Stimulated activated CD4-positive, alpha-beta T cell treated with anti-CD3 and anti-CD28 coated beads, Interleukin-2, amount 100 ng/mL, for 4 hours (primary cell): ENCODE results near the gene CFAP65.

Experiments
- DNase-seq: peaks from one replicate; pipeline ENCODE4 v3.0.0-alpha.2; 2020; ENCODE audit warnings: low read depth

CFAP65 gene, protein sequence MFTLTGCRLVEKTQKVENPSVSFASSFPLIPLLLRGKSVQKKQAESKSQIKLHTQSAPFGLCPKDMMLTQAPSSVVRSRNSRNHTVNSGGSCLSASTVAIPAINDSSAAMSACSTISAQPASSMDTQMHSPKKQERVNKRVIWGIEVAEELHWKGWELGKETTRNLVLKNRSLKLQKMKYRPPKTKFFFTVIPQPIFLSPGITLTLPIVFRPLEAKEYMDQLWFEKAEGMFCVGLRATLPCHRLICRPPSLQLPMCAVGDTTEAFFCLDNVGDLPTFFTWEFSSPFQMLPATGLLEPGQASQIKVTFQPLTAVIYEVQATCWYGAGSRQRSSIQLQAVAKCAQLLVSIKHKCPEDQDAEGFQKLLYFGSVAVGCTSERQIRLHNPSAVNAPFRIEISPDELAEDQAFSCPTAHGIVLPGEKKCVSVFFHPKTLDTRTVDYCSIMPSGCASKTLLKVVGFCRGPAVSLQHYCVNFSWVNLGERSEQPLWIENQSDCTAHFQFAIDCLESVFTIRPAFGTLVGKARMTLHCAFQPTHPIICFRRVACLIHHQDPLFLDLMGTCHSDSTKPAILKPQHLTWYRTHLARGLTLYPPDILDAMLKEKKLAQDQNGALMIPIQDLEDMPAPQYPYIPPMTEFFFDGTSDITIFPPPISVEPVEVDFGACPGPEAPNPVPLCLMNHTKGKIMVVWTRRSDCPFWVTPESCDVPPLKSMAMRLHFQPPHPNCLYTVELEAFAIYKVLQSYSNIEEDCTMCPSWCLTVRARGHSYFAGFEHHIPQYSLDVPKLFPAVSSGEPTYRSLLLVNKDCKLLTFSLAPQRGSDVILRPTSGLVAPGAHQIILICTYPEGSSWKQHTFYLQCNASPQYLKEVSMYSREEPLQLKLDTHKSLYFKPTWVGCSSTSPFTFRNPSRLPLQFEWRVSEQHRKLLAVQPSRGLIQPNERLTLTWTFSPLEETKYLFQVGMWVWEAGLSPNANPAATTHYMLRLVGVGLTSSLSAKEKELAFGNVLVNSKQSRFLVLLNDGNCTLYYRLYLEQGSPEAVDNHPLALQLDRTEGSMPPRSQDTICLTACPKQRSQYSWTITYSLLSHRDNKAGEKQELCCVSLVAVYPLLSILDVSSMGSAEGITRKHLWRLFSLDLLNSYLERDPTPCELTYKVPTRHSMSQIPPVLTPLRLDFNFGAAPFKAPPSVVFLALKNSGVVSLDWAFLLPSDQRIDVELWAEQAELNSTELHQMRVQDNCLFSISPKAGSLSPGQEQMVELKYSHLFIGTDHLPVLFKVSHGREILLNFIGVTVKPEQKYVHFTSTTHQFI (N-terminal part only)

DNA sequence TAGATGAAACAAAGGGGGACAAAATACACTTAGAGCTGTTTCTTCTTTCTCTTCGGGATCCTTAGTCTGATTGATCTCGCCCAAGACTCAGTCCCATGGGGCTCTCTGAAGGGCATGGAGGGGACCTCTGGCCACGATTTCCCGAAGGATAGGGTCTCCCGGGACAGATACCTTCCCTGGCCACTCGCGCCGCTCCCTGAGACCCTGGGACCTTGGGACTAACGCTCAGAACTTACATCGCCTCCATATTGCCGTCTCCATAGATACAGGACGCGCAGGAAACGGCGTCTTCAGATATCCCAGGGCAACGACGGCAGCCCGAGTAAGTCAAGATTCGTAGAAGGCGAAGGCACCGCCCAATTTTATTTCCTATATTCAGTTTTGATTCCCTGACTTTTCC is at the start of gene CFAP65:
TSS of gene CFAP65 (minus strand) at position 265 of the 400 bp plus-strand sequence. CDS start 2,468 bp downstream, outside the sequence.
- no peak for DNase-seq

DNA sequence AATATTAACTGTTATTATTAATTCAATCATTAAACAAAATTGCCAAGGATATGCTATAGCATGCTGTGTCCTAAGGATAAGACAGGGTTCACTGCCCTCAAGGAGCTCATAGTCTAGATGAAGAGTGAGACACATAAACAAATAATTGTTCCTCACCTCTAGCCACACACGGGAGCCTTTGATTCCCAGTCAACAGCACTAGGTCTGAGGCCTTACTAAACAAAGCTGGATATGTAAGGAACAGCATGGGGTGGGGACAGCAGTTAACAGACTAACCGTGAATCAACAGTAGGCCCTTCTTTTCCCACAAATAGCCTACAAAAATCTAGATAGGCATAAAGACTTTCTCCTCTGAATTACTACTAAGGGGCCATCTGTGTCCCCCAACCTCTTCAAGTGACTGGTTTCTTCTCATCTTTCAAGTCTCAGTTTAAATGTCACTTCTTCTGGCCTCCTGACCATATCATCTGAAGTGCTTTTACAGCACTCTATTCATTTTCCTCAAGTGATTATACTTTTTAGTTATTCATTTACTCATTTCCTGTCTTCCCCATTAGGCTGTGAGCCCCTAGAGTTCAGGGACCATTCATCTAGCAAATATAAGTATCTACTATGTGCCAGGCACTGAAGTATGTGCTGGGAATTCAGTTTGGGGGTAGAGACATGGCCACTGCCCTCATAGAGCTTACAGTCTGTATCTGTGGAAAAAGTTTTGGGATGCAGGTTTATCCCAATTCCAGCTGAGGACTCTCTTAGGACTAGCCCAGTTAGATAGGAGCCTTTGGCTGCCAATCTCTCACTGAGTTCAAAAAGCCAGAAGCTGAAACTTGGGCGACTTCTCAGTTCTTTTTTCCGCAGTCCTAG is 49.4 kb upstream of the CFAP65 start:
- no peak for DNase-seq

DNA sequence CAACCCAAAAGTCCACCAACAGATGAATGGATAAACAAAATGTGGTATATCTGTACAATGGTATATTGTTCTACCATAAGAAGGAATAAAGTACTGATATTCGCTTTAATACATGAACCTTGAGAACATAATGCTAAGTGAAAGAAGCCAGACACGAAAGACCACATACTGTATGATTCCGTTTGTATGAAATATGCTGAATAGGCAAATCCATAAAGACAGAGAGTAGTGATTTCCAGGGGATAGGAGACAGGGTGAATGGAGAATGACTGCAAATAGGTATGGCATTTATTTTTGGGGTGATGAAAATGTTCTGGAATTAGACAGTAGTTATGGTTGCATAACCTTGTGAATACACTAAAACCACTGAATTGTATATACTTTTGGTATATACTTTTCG is 48.0 kb upstream of the CFAP65 start:
- no peak for DNase-seq

DNA sequence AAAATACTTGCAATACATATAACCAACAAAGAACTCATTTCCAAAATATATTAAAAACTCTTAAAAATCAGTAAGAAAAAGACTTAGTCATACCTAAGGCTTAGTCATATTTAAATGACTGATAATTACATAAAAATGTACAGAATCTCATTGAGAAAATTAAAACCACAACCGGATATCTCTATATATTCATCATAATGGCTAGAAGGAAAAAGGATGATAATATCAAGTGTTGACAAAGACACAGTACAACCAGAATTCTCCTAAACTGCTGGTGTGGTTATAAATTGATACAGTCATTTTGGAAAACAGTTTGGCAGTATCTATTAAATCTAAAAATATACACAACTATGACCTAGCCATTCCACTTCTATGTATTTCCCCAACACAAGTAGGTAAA is 46.5 kb upstream of the CFAP65 start:
- no peak for DNase-seq

DNA sequence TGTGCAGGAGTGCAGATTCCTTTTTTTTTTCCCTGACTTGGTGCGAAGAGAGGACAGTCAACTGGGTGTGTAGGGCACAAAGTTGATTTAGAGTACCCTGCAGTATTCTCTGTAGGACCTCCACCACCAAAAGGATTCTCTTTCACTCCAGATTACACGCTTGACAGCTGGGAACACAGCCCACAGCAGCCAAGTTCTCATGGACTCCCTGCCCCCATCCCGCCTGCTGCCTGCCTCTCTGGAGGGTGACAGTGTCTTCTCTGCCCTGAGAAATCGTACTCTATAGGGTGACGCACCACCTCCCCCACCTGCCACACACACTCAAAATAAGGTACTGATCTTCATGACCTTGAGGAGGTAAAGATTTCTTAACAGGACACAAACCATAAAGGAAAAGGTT is 46.0 kb upstream of the CFAP65 start:
- no peak for DNase-seq

DNA sequence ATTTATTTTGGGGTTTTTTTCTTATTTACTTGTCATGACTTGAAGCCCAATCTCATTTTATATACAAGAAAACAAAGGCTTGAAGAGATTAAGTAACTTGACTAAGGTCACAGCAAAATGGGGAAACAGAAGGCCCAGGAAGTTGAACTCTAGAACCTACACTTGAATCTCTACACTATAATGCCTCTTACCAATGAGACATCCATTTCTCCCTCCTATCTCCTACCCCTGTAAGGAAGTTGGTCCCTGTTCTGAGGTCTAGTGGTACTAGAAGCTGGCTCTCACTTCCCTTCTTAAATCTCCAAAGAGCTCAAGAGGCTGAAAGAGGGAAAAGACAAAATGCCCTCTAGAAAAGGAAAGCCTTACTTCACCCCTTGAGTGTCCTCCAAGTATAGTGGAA is 44.9 kb upstream of the CFAP65 start:
- no peak for DNase-seq

DNA sequence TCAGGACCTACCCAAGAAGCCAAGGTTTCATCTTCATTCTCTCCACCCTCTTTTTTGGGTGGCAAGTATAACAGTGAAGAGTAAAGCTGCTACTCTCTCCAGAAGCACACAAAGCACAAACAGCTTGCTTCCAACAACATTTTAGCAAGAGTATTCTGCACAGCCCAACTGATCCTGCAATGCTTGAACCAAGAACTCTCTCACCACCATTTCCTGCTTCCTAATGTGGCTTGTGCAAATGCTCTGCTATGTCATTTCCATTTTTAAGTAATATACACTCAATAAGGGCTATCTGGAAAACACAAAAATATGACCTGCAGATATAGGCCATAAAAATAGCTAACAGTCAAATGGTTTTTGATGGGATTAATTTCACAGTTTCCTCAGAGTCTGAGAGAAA is 43.5 kb upstream of the CFAP65 start:
- no peak for DNase-seq

DNA sequence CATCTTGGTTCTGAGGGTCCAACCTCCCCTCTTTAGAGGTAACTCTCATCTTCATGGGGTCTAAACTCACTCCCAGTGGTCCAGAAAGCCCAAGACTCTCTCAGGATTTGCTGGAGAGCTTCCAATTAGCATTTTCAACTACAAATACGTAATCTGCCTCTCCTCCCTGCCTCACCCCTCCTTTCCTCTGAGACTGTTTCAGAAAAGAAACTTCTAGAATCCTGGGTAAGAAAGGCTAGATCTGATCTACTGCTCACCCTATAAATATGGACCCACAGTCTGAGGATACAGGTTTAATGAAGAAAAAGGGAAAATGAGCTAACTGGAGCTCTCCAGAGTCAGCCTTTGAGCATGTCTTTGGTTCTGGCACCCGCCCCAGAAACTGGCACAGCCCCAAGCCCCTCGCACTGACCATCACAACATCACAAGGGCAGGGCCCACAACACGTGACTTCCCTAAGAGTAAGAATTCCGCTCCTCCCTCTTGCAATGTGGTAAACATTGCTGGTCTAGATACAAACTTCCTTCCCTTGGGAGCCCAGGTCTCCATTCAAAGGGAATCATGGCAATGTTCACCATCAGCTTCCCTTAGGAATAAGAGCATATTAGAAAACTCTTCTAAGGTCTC is 41.1 kb upstream of the CFAP65 start:
- DNase-seq, result no peak

DNA sequence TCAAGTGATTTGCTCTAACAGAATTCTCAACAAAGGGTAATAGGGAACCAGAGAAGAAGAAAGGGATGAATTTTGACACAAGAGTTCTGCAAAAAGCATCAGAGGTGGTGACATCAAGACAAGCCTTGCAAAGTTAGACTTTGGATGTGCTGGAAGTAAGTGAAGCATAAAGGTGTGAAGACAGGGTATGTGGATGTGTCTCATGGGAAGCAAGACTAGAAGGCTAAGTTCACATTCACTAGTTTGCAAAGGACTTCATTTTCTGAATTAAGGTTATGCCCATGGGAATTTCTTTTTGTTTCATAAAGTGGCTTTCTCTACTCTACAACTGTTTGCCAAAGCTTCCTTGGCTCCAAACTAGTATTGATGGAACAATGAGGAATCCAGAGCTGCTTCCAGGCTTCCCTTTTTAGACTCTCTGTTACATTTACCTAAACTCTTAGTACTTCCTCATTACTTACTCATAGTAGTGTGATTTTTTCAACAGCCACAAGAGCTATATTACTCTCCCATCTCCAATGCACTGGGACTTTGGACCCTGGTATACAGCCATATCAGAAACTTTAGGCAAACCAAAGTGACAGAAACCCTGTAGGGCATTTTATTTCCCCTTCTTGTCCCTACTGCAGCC is 40.5 kb upstream of the CFAP65 start:
- DNase-seq, result no peak

DNA sequence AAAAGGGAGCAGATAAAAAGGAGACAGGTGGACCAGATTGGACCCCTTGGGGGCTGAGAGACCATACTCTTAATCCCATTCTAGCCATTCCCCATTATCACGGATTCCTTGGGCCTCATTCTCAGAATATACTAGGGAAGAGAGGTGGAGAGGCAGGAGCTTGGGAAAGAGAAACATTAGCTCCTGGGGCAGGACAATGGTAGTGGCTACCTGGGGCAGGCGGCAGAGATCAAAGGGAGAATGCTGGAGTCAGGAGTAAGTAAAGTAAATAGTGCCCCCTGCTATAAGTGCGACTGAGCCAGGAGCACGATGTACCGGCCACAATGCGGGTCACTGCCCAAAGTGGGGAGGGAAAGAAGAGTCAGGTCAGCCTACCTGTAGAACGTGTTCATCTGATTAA is 39.8 kb upstream of the CFAP65 start:
- DNase-seq, result no peak

DNA sequence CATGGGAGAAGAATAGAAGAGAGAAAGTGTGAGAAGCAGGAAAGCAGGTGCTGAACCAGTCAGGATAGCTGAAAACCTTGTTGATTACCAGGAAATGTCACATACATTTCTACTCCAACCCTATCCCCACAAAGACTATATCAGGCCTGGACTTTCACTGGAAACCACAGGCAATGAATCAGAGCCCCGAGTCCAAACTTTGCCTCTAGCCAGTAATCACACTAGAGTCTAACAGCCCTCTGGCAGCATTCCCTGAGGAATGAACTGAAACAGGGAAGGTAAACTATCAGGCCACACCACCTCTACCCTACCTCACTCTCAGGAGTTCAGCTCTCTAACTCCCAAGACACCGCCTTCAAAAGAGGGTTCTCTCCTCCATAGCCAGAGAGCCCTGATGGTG is 38.1 kb upstream of the CFAP65 start:
- no peak for DNase-seq

DNA sequence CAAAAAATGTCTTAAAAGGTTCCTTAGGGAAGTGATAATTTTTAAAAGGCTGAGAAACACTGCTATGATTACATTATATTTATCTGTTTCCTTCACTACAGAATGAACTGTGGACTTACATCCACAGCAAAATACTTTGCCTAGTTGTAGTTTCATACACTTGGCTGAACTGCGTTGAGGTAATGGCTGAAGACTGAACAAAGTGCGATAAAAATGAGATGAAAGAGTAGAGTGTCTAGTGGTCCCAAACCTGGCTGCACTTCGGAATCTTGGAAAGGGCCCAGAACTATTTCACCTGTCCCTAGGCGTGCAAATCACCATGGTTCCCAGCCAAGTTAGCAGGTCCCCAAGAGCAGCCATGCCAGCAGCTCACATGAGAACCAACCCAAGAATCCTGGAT is 37.6 kb upstream of the CFAP65 start:
- DNase-seq, result no peak

DNA sequence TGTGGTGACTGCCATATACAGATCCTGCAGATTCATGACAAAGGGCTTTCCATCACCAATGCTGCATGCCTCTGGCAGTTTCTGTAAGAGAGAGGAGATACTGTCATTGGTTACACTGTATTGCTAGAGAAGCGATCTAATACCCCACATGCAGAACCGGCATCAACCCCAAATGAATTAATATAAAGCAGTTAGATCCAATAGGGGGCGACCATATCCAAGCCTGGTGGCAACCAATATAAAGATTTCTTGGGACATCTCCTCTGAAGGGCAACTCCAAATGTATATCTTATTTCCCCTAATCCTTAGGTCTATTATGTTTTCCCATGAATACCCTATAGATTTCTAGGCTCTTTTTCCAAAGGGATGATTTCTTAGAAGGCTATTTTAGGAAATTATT is 36.8 kb upstream of the CFAP65 start:
- DNase-seq, result no peak

DNA sequence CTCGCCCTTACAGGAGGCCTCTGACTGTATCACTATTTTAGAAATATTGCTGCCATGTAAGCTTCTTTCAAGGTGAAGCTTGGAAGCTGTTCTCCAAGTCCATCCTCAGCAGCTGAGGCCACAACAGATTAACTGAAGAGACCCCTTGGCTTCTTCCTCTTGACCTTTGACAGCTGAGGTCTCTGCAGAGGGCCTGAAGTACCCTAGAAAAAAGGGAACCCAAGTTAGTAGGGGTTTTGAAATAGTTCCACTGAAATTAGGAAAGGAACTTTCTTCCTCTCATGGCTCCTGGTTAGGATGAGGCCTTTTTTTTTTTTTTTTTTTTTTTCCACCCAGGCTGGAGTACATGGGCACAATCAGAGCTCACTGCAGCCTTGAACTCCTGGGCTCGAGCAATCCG is 34.9 kb upstream of the CFAP65 start:
- DNase-seq, result no peak

DNA sequence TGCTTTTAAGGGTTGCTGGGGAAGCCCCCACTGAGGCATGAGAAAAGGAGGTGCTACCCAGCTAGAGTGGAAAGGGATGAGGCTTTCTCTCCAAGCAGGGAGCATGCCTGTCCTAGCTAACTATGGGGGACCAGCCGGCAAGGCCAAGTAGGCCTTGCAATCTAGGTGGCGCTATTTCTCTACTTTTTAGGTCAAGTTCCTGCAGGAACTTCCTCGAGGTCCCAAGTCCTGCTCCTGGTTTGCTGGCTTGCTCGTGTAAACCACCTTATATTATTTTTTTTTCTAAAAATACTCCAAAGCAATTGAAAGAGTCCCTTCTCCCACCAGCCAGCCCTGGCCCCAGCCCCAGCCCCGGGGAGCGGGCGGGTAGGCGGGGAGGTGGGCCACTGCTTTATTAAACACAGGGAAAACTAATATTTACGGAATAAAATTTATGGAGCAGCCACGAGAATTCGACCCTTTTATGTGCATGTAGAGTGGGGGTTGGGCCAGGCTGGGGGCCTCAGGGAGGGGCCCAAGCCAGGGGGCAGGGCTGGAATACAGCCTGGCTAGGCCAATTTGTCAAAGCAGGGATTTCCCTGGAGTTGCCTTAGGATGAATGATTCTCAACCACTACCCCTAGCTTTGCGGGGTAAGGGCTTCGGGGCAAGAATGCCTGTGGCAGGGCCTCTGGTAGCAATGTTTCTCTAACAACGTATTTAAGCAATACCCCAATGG is 32.3 kb upstream of the CFAP65 start:
- DNase-seq, result no peak

DNA sequence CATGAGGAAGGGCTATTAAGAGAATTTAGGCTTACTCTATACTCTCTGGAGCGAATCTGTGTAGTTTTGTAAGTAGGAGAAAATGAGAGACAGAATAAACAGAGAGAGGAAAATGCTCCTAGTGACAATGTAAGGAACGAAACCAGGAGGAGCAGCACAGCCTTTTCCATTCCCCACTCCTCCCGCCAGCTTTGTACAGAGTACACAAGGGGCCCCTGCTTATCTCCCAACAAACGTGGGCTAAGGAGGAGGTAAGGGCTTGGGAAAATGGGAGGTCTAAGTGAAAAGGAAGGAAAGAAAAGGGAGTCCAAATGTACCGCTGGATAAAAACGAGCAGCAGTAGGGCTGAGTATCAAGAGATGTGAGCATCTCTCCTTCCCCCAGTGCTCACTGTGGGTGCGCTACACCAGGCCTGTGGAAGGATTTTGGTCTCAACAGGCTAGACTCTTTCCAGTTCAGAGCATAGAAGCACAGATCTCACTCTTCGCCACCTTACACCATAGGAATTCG is 31.5 kb upstream of the CFAP65 start:
- DNase-seq, result no peak

DNA sequence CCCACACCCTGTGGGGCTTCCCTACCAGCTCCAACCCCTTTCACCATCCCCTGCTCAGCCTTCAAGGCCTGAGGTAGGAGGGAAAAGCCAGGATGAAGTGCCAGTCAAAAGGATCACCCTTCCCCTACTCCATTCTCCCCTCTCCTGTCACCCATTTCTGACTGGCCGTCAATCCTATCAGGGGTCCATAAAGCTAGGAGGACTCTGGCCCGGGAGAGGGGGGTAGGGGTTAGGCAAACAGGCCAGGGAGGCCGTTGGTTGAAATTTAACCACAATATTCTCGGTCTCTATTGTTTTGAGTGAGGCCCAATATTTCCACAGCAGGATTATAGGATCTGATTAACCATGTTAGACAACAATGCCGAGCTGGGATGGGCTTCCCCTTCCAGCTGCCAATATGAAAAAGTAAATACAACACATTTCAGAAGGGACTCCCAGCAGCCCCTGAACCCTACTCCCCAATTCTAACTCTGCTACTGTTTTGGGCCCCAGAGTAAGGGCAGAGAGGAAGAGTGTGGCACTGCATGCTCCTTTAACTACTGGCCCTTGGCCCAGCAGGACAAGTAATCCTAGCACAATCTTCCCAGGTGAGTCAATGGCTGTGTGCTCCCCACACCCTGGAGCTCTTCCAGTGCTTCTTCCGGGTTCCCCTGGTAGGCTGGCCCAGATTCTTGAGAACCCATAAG is 30.0 kb upstream of the CFAP65 start:
- no peak for DNase-seq

DNA sequence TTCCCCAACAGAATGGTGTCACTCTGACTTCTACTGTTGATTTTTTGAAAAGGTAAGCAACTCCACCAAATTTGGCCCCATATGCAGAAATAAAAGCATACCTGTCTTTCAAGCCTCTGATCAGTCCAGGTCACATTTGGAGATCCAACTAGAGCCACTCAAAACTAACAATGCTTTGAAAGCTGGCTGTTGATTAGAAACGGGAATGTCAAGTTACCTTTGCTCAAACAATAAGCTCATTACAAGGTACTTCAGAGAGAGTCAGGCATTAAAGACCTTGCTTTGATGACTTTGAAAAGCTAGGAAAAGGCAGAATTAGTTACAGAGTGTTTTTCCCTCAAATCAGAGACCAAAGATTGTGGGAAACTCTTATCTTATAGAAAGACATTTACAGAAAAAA is 24.2 kb upstream of the CFAP65 start:
- no peak for DNase-seq

DNA sequence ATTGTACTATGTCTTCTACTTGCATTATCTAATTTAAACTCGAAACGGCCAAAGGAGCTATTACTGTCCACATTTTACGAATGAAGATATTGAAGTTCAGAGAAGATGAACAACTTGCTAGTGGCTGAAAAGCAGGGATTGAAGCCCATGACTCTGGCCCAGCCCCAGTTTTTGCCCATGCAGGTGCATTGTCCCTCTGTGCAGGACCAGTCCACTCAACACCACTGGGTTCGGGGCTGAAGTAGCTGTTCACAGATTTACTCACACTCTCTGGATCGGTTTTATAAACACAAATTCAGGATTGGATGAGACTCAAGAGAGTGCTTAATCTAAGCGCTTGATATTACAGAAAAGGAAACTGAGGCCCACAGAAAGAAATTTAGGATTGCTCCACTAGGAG is 20.8 kb upstream of the CFAP65 start:
- no peak for DNase-seq
